SK-N-SH treated with all-trans-retinoic acid at 6 μM for 48 hours (cell line): ENCODE data around the gene PIP4K2C.

Source experiments
- ARNTL ChIP-seq: fragments of 450-650 bp; formaldehyde crosslinking; IDR thresholded peaks from 2 replicates; pipeline ENCODE4 v1.5.0; 2020; ENCODE audit warnings: low read depth, mild to moderate bottlenecking, moderate library complexity, borderline replicate concordance
- BACH2 ChIP-seq: fragments of 250-450 bp; sonication (Bioruptor Pico); IDR thresholded peaks from 2 replicates; pipeline ENCODE4 v1.9.0; 2021; ENCODE audit warnings: mild to moderate bottlenecking, borderline replicate concordance
- OSR1 ChIP-seq: fragments of 250-450 bp; sonication (Bioruptor Pico); IDR thresholded peaks from 2 replicates; pipeline ENCODE4 v1.8.0; 2022; ENCODE audit warnings: moderate library complexity, mild to moderate bottlenecking, inconsistent platforms
- PATZ1 ChIP-seq: fragments of 250-450 bp; sonication (Bioruptor Pico); IDR thresholded peaks from 2 replicates; pipeline ENCODE4 v1.8.0; 2020; ENCODE audit warnings: mild to moderate bottlenecking, moderate library complexity, borderline replicate concordance
- PPARA ChIP-seq: fragments of 250-450 bp; sonication (Bioruptor Pico); IDR thresholded peaks from 2 replicates; pipeline ENCODE4 v1.5.0; 2020; ENCODE audit warnings: mild to moderate bottlenecking, borderline replicate concordance
- RARB ChIP-seq: fragments of 250-450 bp; sonication (Bioruptor Pico); IDR thresholded peaks from 2 replicates; pipeline ENCODE4 v1.8.0; 2021; ENCODE audit warnings: mild to moderate bottlenecking, moderate library complexity
- ZC3H10 ChIP-seq: fragments of 250-450 bp; sonication (Bioruptor Pico); IDR thresholded peaks from 2 replicates; pipeline ENCODE4 v1.5.1; 2021; ENCODE audit warnings: mild to moderate bottlenecking, moderate library complexity
- ZFP3 ChIP-seq: fragments of 250-450 bp; sonication (Bioruptor Pico); IDR thresholded peaks from 2 replicates; pipeline ENCODE4 v1.5.0; 2020; ENCODE audit warnings: mild to moderate bottlenecking, moderate library complexity
- ZFP30 ChIP-seq: fragments of 450-650 bp; formaldehyde crosslinking; IDR thresholded peaks from 2 replicates; pipeline ENCODE4 v1.5.0; 2022; ENCODE audit warnings: mild to moderate bottlenecking, moderate library complexity
- ZNF70 ChIP-seq: fragments of 450-650 bp; formaldehyde crosslinking; IDR thresholded peaks from 2 replicates; pipeline ENCODE4 v1.5.0; 2020; ENCODE audit warnings: mild to moderate bottlenecking, moderate library complexity
- TF ChIP-seq, protein P1 (sequence below): fragments of 250-450 bp; sonication (Bioruptor Pico); IDR thresholded peaks from 2 replicates; pipeline ENCODE4 v1.8.0; 2021; ENCODE audit warnings: low read depth, mild to moderate bottlenecking, moderate library complexity, borderline replicate concordance
- TF ChIP-seq, protein P2 (sequence below): fragments of 250-450 bp; sonication (Bioruptor Pico); IDR thresholded peaks from 2 replicates; pipeline ENCODE4 v1.5.0; 2020; ENCODE audit warnings: mild to moderate bottlenecking, moderate library complexity

GRCh38 chr12:57569858-57570257 lies 21.1 kb upstream of the PIP4K2C start:
- TF ChIP-seq ZFP30 (CRISPR knock-in tag), result no peak
- TF ChIP-seq, protein P1, sequence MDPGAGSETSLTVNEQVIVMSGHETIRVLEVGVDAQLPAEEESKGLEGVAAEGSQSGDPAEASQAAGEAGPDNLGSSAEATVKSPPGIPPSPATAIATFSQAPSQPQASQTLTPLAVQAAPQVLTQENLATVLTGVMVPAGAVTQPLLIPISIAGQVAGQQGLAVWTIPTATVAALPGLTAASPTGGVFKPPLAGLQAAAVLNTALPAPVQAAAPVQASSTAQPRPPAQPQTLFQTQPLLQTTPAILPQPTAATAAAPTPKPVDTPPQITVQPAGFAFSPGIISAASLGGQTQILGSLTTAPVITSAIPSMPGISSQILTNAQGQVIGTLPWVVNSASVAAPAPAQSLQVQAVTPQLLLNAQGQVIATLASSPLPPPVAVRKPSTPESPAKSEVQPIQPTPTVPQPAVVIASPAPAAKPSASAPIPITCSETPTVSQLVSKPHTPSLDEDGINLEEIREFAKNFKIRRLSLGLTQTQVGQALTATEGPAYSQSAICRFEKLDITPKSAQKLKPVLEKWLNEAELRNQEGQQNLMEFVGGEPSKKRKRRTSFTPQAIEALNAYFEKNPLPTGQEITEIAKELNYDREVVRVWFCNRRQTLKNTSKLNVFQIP (CRISPR knock-in tag), result no peak
- no peak for TF ChIP-seq ZFP3 (CRISPR knock-in tag)
- no peak for TF ChIP-seq PPARA
- no peak for TF ChIP-seq ZC3H10 (CRISPR knock-in tag)
- TF ChIP-seq PATZ1 (CRISPR knock-in tag), result no peak
- TF ChIP-seq, protein P2, sequence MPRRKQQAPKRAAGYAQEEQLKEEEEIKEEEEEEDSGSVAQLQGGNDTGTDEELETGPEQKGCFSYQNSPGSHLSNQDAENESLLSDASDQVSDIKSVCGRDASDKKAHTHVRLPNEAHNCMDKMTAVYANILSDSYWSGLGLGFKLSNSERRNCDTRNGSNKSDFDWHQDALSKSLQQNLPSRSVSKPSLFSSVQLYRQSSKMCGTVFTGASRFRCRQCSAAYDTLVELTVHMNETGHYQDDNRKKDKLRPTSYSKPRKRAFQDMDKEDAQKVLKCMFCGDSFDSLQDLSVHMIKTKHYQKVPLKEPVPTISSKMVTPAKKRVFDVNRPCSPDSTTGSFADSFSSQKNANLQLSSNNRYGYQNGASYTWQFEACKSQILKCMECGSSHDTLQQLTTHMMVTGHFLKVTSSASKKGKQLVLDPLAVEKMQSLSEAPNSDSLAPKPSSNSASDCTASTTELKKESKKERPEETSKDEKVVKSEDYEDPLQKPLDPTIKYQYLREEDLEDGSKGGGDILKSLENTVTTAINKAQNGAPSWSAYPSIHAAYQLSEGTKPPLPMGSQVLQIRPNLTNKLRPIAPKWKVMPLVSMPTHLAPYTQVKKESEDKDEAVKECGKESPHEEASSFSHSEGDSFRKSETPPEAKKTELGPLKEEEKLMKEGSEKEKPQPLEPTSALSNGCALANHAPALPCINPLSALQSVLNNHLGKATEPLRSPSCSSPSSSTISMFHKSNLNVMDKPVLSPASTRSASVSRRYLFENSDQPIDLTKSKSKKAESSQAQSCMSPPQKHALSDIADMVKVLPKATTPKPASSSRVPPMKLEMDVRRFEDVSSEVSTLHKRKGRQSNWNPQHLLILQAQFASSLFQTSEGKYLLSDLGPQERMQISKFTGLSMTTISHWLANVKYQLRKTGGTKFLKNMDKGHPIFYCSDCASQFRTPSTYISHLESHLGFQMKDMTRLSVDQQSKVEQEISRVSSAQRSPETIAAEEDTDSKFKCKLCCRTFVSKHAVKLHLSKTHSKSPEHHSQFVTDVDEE (CRISPR knock-in tag), result no peak
- no peak for TF ChIP-seq OSR1 (CRISPR knock-in tag)
- no peak for TF ChIP-seq BACH2 (CRISPR knock-in tag)
- TF ChIP-seq ARNTL (CRISPR knock-in tag), result no peak
- no peak for TF ChIP-seq RARB (CRISPR knock-in tag)
- no peak for TF ChIP-seq ZNF70 (CRISPR knock-in tag)
